GM06990 (cell line): ENCODE measurements around the gene FGFR4.

Source experiments
- DNase-seq: peaks from one replicate; pipeline ENCODE4 v3.0.0-alpha.2; 2011; ENCODE audit not compliant: insufficient read length; ENCODE audit errors: extremely low read depth
- H3K27me3 ChIP-seq: replicated peaks from 2 replicates; pipeline ENCODE4 v1.6.0; 2011; ENCODE audit warnings: low read length; ENCODE audit not compliant: control insufficient read depth, insufficient read depth
- H3K36me3 ChIP-seq: 2 replicates; pipeline ENCODE4 v1.5.1; 2011; ENCODE audit warnings: low read length; ENCODE audit not compliant: control insufficient read depth, insufficient read depth
- H3K4me3 ChIP-seq: replicated peaks from 2 replicates; pipeline ENCODE4 v1.5.1; 2011; ENCODE audit warnings: low read depth, mild to moderate bottlenecking, control low read depth, low read length
- CTCF ChIP-seq: IDR thresholded peaks from 2 replicates; pipeline ENCODE4 v1.5.1; 2011; ENCODE audit warnings: low read length, control low read depth, mild to moderate bottlenecking, inconsistent platforms; ENCODE audit not compliant: insufficient read depth, poor library complexity, severe bottlenecking

Gene FGFR4

GRCh38 chr5:177065491-177065890, 21.2 kb upstream of the FGFR4 start:
- H3K4me3 ChIP-seq: no peak overlapping the region
- peaks cover 17% of the 10 kb centered on the region for H3K36me3 ChIP-seq
- DNase-seq: no peak
- no peaks in the 10 kb centered on the region for H3K27me3 ChIP-seq
- no peak for TF ChIP-seq CTCF

- peaks cover 17% of the 10 kb centered on the region for H3K36me3 ChIP-seq
- no peak for TF ChIP-seq CTCF
- no peaks in the 10 kb centered on the region for H3K27me3 ChIP-seq
- no peak for DNase-seq
- no peak overlapping the region for H3K4me3 ChIP-seq
These were observed 20.5 kb upstream of the FGFR4 start for GRCh38 chr5:177066224-177066623.

- no peak for DNase-seq
- H3K27me3 ChIP-seq: no peaks in the 10 kb centered on the region
- no peak overlapping the region for H3K4me3 ChIP-seq
- peaks cover 16% of the 10 kb centered on the region for H3K36me3 ChIP-seq
- TF ChIP-seq CTCF: no peak
These were observed 19.2 kb upstream of the FGFR4 start for GRCh38 chr5:177067503-177067902.

- Histone ChIP-seq H3K27me3 (no peaks in the 10 kb centered on the region), H3K4me3 (no peak overlapping the region), H3K36me3 (peaks cover under 1% of the 10 kb centered on the region)
- TF ChIP-seq CTCF: no peak
- DNase-seq: no peak
These were observed 16.1 kb upstream of the FGFR4 start for GRCh38 chr5:177070536-177071191.

GRCh38 chr5:177071666-177072385, 14.9 kb upstream of the FGFR4 start:
- peak; percentile 43 for DNase-seq
- Histone ChIP-seq H3K27me3 (no peaks in the 10 kb centered on the region), H3K36me3 (no peaks in the 10 kb centered on the region; the same call in none of the 2 replicates), H3K4me3 (no peak overlapping the region)
- TF ChIP-seq CTCF: peak; percentile 86
